B cell (primary cell): ENCODE data around the gene HSP90AB1.

Experiments
- EZH2 ChIP-seq: IDR thresholded peaks from 2 replicates; pipeline ENCODE4 v1.6.1; 2012; ENCODE audit warnings: borderline replicate concordance, low read depth, mild to moderate bottlenecking, moderate library complexity, low read length; ENCODE audit not compliant: insufficient read depth, poor library complexity, severe bottlenecking
- TF ChIP-seq, protein P1 (sequence below): fragments of 200-600 bp; IDR thresholded peaks from one replicate; pipeline ENCODE4 v1.8.0; 2022; ENCODE audit warnings: antibody characterized with exemption, mild to moderate bottlenecking

DNA sequence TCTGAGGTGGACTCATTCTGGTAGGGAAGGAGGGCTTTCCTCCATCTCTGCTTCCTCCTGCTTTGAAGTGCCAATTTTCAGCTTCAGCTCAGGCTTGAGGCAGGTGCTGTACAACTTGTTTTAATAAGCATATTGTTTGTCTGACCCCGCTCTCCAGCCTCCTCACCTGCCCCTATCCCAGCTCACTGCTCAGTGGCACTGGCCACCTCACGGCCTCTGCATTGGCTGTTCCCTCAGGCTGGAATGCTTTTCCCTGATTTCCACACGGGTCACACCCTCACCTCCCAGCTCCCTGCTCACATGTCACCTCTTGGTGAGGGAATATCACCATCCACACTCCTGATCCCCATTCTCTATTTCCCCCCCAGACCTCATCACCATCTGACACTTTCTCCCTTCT lies 52.0 kb downstream of the HSP90AB1 start:
- TF ChIP-seq, protein P1, sequence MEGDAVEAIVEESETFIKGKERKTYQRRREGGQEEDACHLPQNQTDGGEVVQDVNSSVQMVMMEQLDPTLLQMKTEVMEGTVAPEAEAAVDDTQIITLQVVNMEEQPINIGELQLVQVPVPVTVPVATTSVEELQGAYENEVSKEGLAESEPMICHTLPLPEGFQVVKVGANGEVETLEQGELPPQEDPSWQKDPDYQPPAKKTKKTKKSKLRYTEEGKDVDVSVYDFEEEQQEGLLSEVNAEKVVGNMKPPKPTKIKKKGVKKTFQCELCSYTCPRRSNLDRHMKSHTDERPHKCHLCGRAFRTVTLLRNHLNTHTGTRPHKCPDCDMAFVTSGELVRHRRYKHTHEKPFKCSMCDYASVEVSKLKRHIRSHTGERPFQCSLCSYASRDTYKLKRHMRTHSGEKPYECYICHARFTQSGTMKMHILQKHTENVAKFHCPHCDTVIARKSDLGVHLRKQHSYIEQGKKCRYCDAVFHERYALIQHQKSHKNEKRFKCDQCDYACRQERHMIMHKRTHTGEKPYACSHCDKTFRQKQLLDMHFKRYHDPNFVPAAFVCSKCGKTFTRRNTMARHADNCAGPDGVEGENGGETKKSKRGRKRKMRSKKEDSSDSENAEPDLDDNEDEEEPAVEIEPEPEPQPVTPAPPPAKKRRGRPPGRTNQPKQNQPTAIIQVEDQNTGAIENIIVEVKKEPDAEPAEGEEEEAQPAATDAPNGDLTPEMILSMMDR, result no peak
- no peak for TF ChIP-seq EZH2
